NCI-H524 (cell line): ENCODE measurements around the gene CDADC1.
"Not testable (repeated sequence)": the region's sequence is repeated elsewhere in the genome, so short reads cannot be mapped to it uniquely, and the experiment has no call there.

Experiments used
- DNase-seq, 2 experiments: peaks; one replicate each; lab custom pipeline; 2025; lab: John Stamatoyannopoulos, UW

Gene CDADC1

DNA sequence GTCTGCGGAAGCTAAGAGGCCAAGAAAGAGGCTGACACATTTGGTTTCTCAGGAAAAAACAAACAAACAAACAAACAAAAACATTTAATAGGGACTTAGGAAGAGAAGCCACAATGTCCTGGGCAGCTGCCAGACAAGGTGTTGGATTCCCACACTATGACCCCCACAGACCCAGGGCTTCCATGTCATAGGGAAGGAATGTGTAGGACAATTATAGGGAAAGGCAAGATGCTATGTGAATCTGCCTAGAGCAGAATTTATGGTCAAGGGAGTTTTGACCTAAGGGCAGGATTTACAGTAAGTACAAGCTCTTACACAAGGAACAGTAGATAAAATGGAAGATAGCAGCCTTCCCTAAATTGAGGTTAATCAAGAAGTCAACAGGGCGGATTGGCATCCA, 9.1 kb upstream of the CDADC1 start:
- DNase-seq: no peak

DNA sequence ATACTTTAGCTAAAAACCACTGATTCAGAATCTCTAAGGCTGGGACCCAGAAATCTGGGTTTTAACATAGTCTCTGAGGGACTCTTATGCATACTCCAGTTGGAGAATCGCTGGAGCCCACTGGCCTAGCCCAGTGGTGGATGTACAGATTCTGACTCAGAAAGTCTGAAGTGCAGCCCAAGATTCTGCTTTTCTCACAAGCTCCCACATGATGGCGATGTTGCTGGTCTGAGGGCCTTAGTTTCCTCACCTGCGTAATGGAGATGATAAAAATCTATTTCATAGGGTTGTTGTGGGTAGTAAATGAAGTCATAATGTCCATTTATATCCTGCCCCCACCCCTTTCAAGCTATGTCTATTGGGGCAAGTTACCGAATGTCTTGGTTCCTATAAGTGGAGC, 7.7 kb upstream of the CDADC1 start:
- peak in 1 of 2 experiments; percentile 7 for DNase-seq

DNA sequence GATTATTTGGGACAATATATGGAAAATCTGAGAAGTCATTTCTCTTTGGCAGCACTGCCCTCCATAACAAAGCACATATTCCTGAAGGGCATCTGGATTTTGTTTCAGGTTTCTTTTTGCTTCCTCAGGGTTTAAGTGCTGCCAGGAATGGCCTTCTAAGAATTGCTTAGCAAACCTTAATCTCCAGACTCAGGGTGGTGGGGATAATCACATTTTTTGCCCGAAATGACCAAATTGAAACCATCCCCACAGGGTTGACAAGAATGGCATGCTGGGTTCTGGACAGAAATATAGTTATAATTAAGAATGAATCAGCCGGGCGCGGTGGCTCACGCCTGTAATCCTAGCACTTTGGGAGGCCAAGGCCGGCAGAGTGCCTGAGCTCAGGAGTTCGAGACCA, 6.4 kb upstream of the CDADC1 start:
- no peak for DNase-seq

DNA sequence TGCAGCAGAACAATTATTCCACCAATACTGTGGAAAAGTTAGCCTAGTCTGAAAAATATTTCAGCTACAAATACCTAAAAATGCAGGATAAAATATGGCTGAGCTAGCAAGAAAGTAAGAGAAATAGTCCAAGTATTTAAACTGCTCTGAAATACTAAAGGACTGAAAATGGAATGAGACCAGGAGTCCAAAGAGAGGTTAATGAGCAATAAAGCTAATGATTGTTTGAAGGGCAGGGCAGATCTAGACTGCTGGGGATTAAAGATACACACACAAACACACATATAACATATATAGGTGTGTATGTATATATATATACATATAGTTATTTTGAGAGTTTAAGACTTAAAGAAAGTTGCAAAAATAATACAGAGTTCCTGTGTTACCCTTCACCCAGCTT, 2.6 kb upstream of the CDADC1 start:
- DNase-seq: no peak

DNA sequence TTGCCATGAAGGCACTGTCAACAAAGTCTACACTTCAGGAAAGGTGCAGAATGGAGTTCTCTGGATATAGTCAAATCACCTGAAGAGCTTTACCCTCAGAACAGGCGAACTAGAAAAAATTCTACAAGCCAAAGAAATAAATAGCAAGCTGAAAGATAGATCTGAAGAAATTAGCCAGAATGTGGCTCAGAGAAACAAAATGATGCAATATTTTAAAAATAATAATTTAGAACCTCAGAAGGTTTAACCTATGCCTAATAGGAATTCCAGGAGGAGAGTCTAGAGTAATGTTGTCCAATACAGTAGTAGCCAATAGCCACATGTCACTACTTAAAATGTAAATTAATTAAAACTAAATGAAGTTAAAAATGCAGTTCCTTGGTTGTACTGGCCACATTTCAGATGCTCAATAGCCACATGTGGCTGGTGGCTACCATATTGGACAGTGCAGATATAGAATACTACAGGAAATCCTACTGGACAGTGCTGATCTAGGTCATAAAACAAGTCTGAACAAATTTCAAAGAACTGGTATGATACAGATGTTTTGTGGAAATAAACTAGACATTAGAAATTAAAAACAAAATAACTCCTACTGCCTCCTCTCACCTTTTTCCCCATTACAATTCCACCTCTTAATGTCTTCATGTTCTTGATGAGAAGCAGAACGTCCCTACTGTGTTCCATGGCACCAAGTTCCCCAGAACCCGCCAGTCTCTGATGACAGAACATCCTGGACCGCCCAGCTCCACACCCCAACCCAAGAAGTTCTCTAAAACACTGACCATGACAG, 679 bp upstream of the CDADC1 start:
- no peak for DNase-seq

DNA sequence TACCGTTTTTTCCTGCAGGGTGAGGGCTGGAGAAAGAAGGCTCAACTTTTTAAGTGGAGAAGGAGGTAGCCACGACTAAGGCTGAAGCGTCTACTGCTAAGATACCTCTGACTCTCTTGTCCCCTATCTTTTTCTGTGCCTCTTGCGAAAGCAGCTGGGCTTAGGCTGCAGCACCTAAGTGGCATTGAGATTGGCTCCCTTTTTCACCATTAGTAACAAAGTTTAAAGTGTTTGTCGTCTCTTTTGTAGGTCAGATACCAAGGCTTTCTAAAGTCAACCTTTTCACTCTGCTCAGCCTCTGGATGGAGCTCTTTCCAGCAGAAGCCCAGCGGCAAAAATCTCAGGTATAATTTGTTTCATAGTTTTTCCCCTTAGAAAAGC, 887 bp downstream of the CDADC1 start:
- no peak for DNase-seq

DNA sequence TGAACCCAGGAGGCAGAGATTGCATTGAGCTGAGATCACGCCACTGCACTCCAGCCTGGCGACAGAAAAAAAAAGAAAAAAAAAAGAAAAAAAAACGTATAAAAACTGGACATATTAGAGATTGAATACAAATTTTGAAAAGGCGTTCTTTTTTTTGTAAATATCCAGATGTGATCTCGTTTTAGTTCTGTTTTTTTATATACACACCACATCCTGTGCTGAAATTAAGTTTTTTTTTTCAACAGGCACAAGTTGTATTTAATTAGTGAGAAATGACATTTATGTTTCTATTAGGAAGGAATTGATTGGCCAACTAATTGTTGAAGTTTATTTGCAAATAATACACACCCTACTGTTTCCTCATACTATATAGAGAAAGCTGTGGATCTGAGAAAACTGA, 3.6 kb downstream of the CDADC1 start:
- DNase-seq: no peak

DNA sequence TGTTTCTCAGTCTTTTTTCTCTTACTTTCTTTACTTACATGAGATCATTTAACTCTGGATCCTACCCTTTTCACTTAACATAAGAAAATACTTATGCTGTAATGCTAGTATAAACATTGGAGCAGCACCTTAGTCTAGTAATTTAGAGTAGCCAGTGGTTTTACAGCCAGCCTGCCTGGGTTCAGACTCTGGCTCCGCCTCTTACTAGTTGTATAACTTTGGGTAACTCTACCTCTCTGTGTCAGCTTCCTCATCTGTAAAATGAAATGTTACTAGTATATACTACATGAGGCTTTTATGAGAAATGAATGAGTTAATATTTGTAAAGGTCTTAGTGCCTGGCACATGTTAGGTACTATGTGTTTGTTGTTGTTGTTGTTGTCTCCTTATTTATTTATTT, 5.6 kb downstream of the CDADC1 start:
- no peak for DNase-seq

DNA sequence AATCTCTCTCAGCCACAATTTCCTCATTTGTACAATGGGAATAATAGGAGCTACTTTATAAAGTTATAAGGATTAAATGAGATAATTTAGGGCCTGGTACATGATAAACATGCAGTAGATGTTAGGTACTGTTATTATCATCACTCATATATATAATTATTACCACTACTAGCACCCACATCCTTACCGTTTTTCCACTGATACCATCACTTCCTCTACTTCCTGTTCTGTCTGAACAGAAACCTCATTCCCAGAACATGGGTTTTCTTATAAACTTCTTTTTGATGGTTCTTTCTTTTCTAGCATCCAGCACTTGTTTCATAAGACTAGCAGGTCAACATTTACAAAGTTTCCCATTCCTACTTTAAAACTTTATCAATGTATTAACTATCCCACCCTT, 6.3 kb downstream of the CDADC1 start:
- DNase-seq: no peak

DNA sequence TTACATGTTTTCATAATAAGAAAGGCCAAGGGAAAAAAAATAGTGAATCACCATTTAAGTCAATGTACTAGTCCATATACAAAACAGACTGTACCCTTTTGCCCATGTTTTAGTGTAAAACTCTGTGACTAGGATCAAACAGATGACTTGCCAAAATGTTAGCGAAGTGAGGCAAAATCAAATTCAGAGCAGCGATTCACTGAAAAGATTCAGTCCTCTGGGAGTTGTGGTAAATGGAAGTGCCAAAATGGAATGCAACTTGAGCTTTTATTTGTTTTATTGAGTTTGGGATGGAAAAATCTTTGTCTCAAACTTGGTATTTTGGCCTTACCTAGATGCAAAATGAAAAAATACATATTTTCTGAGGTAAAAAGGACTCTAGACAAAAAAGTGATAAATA, 9.1 kb downstream of the CDADC1 start:
- no peak for DNase-seq

DNA sequence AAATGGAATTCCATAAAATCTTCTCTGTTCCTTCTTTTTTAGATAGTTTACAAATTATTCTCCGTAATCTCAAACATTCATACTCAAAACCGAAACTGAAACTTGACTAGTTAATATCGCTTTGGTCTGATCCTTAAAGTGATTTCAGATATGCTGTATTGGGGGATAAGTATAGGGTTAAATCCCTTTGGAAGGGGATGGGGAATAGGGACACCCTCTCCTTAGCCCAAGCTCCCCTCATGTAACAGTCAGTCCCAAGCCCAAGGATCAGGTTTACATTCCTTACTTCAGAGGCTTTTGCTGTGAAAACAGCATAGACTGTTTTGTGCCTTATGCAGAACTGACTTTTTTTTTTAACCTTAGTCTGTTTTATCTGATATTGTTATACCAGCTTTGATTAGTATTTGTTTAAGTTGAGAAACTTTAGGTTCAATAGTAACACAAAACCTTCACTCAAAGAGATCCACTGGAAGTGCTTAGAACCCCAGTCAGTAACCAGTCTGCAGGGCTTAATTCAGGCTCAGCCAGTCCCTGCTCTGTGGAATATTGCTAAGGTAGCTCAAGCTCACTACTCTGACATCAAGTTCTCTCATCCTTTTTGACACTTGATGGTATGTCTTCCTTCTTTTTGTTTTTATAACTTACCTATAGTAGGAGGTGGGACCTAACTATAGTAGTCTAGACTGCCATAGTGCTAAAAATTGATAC, 10.5 kb downstream of the CDADC1 start:
- no peak for DNase-seq

DNA sequence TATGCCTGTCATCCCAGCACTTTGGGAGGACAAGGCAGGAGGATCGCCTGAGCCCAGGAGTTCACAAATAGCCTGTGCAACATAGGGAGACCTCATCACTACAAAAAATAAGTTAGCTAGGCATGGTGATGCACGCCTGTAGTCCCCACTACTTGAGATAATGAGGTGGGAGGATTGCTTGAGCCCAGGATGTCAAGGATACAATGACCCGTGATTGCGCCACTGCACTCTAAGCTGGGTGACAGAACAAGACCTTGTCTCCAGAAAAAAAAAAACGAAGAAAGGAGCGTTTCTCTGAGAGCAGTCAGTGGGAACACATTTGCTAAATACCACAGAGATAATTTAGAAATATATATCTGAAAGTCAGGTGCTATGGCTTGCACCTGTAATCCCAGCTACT, 11.9 kb downstream of the CDADC1 start:
- no peak for DNase-seq

DNA sequence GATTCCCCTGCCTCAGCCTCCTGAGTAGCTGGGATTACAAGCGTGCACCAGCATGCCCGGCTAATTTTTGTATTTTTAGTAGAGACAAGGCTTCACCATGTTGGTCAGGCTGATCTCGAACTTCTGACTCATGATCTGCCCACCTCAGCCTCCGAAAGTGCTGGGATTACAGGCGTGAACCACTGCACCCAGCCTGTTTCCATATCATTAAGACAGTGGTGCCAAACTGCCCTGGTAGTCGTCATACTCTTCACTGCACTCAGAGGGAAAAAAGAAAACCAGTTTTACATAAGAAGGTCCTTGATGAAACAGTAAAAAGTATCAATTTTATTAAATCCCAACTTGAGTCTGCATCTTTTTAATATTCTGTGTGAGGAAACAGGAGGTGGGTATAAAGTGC, 14.9 kb downstream of the CDADC1 start:
- no peak for DNase-seq

DNA sequence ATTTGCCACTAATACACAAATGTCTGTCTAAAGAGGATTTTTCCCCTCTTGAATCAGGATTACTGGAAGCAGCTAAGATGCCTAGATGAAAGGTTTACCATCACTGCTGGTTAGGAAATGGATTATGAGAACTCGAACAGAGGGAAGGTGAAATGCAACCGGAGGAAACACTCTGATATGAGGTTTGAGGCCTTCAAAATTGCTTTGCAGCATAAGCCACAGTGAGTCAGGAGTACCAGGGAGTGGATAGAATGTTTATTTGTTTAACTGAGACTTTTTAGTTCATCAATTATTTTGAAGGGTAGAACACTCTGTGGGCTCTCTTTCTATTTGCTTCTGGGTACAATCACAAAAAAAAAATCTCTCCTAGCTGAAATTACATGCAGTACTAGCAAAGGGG, 18.1 kb downstream of the CDADC1 start:
- peak in 1 of 2 experiments; percentile 4 for DNase-seq

DNA sequence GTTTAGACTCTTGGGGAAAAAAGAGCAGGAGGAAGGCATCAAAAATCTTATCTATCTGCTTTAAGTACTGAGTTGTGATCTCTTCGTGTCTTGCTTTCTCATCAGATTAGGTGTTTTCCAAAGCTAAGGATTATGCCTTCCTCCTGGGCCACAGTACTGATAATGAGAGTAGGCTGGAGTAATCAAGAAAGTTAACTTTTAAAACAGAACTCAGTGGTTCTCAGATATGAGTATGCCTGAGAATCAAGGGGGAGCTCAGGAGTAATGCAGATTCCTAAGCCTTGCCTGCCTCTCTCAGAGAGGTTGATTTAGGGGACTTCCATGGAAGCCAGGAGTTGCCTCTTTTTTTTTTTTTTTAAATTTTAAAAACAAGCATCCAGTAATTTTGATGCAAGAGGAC, 23.5 kb downstream of the CDADC1 start:
- no peak for DNase-seq

DNA sequence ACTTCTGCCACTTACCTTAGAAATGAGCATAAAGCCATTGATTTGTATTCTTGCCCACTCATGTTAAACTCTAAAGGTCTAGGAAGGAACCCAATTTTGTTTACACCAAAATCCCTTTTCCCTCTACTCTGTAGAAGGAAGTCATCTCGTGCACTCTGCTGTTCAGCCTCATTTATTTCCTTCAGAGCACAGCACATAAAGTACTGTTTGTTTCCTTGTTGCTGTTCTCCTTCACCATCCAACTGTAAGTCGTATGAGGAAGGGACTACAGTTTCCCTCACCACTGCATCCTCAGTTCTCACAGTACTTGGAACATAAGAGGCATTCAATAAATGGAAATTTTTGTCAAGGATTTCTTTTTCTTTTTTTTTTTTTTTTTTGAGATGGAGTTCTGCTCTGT, 24.6 kb downstream of the CDADC1 start:
- DNase-seq: no peak

DNA sequence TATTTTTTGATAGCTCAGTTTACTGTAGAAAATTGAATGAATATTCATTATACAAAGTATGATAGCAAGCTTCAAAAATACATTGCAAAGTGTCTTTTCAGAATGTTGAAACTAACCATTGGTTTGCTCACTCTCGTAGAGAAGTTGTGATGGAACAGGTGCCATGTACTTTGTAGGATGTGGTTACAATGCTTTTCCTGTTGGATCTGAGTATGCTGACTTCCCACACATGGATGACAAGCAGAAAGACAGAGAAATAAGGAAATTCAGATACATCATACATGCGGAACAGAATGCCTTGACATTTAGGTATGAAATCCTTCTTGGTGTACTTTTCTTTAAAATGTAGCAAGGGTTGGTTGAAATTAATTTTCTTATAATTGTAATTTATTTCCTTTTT, 30.5 kb downstream of the CDADC1 start:
- DNase-seq: no peak

DNA sequence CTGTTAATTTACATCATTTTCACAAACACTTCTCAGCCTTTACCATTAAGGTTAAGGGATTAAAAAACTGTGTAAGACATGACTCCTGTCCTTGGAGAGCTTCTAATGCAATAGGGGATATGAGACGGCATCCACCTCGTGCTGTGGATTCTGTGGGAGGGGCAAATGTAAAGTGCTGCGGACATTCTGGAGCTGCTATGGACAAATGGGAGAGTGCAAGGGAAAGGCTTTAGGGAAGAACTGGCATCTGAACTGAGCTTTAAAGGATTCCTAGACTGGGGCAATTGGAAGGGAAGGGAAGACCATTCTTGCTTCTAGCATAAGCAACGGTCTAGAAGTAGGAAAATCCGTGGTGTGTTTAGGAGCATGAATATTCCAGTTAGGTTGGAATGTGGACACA, 31.4 kb downstream of the CDADC1 start:
- DNase-seq: no peak

DNA sequence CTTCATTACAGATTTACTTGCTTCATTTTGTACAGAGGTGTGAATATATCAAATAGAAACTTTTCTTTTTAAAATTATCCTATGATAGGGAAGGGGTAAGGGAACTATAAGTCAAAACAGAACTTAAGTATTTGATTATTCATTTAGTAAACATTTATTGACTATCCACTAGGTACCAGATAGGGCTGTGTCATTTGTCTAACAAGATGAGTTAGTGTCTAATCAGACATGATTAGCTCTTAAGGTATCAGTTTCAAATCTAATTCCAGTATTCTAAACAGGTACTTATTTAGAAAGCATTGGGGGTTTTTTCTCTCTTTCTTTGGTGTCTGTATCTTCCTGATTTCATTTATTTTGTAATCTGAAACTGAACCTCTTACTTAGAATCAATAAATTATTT, 32.2 kb downstream of the CDADC1 start:
- no peak for DNase-seq

DNA sequence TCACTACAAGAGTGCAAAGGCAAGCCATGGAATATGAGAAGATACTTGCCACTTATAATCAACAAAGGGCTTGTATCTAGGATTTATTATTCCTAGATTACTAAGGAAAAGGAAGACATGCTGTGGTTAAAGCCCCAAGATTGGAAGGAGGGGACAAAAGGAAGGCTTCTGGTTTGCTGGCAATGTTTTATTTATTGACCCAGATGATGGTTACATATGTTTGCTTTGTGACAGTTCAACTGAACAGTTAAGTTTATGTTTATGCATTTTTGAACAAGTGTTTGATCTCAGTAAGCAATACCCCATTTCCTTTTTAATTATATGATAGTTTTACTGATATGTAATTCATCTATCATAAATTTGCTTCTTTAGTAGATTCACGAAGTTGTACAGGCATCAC, 40.3 kb downstream of the CDADC1 start:
- no peak for DNase-seq

DNA sequence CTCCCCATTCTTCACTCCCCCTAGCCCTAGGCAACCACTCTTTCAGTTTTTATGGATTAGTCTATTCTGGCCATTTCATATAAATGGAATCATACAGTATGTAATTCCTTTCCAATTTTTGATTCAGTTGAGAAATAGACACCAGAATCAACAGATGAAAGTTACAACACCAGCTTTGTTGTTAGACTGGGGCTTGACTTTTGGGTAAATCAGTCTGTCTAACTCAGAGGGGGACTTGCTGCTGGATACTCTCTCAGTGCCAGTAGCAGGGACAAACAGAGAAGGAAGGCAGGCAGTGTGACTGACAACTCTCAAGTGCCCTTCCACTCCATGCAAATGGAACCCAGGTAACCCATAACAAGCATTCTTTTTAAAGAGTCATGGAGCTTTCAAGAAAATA, 40.7 kb downstream of the CDADC1 start:
- DNase-seq: no peak

DNA sequence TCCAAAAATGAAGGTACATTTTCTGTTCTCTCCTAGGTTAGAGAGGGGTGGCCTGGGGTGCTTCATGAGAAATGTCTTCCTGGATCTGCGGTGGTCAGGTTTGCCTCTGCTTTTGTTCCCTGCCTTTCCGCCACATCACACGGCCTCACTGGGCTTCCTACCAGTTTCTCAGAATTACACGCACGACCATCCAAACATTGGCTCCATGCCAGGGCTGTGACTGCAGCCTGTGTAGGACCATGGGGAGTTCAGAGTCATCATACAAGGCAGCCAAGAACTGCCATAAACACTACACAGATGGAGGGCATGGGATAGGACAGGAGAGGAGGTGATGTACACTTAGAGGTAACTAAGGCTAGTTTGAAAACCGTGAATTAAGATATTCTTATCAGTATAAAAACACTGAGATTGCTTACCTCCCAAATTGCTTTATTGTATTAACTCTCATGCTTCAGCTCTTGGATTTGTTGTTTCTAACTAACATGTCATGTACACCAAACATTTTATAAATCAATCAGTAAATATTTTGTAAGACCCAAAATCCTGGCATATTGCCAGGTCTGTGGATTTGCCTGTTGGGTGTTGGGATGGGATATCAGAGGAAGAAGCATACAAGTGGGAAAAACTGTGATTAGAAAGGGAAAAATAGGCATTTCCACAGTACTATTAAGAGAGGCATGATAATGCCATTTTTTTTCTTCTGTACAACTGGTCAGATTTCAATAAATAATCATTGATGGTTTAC, 45.2 kb downstream of the CDADC1 start:
- DNase-seq: no peak

DNA sequence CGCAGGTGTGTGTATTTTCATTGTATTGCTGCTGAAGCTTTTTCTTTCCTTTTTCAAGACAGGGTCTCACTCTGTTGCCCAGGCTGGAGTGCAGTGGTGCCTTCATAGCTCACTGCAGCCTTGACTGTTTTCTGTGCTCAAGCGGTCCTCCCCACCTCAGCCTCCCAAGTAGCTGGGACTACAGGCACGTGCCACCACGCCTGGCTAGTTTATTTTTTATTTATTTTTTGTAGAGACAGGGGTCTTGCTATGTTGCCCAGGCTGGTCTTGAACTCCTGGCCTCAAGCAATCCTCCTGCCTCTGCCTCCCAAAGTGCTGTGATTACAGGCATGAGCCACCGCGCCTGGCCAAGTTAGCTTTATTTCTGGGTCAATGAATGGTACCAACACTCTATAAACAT, 47.0 kb downstream of the CDADC1 start:
- not testable (repeated sequence) for DNase-seq
